Coronary artery (tissue), 2 donors: ENCODE measurements around the gene JMJD4.

Source experiments
- DNase-seq: peaks from one replicate; pipeline ENCODE4 v3.0.0-alpha.2; 2017; ENCODE audit warnings: low spot score
- H3K27ac ChIP-seq, 2 donors: fragments of 200-600 bp; sonication (generic); one replicate each; pipeline ENCODE4 v1.5.1; 2016 to 2019
- H3K4me3 ChIP-seq: fragments of 200-600 bp; sonication (generic); 2 replicates; pipeline ENCODE4 v1.5.1; 2016; ENCODE audit warnings: mild to moderate bottlenecking, moderate library complexity
- CTCF ChIP-seq: fragments of 200-600 bp; sonication (generic); IDR thresholded peaks from one replicate; pipeline ENCODE4 v1.5.1; 2019; ENCODE audit warnings: antibody characterized with exemption

Gene JMJD4

GRCh38 chr1:227759341-227760300 is 24.5 kb upstream of the JMJD4 start:
- no peak for DNase-seq
- Histone ChIP-seq H3K27ac (no peak overlapping the region), H3K4me3 (no peak overlapping the region)
- no peak for TF ChIP-seq CTCF

- Histone ChIP-seq H3K4me3 (no peak overlapping the region), H3K27ac (no peak overlapping the region)
- TF ChIP-seq CTCF = no peak
- no peak for DNase-seq
Observed at GRCh38 chr1:227758366-227758765, 23.3 kb upstream of the JMJD4 start.

GRCh38 chr1:227757781-227758180 is 22.7 kb upstream of the JMJD4 start:
- H3K4me3 ChIP-seq = no peak overlapping the region
- TF ChIP-seq CTCF = no peak
- H3K27ac ChIP-seq = no peak overlapping the region
- no peak for DNase-seq

GRCh38 chr1:227756172-227756959 is 21.3 kb upstream of the JMJD4 start:
- no peak for DNase-seq
- no peak for TF ChIP-seq CTCF
- H3K27ac ChIP-seq = no peak overlapping the region
- H3K4me3 ChIP-seq = no peak overlapping the region

- no peak overlapping the region for H3K4me3 ChIP-seq
- no peak for DNase-seq
- TF ChIP-seq CTCF = no peak
- H3K27ac ChIP-seq = no peak overlapping the region
Observed at GRCh38 chr1:227754958-227755357, 19.9 kb upstream of the JMJD4 start.

GRCh38 chr1:227753999-227754711 is 19.1 kb upstream of the JMJD4 start:
- DNase-seq = no peak
- Histone ChIP-seq H3K27ac (no peak overlapping the region), H3K4me3 (no peak overlapping the region)
- no peak for TF ChIP-seq CTCF
